NCI-H2081 treated with DMSO at 0.1 percent for 48 hours (cell line): ENCODE results near the gene CUL2.
"Not testable (repeated sequence)": the region's sequence is repeated elsewhere in the genome, so short reads cannot be mapped to it uniquely, and the experiment has no call there.

Experiments used
- DNase-seq: peaks from one replicate; lab custom pipeline; 2025; lab: John Stamatoyannopoulos, UW

Gene CUL2

GRCh38 chr10:35079763-35080162, 10.4 kb downstream of the CUL2 start:
- no peak for DNase-seq

- no peak for DNase-seq
These were observed 10.9 kb downstream of the CUL2 start for GRCh38 chr10:35079265-35079664.

GRCh38 chr10:35075228-35075627, 14.9 kb downstream of the CUL2 start:
- no peak for DNase-seq

GRCh38 chr10:35074266-35074665, 15.9 kb downstream of the CUL2 start:
- no peak for DNase-seq

- no peak for DNase-seq
These were observed 19.6 kb downstream of the CUL2 start for GRCh38 chr10:35070521-35070920.

- DNase-seq = no peak
These were observed 26.2 kb downstream of the CUL2 start for GRCh38 chr10:35063837-35064454.

- DNase-seq = no peak
These were observed 30.7 kb downstream of the CUL2 start for GRCh38 chr10:35059481-35059880.

- no peak for DNase-seq
These were observed 31.5 kb downstream of the CUL2 start for GRCh38 chr10:35058686-35059085.

- DNase-seq = no peak
These were observed 32.0 kb downstream of the CUL2 start for GRCh38 chr10:35058134-35058533.

- no peak for DNase-seq
These were observed 33.5 kb downstream of the CUL2 start for GRCh38 chr10:35056686-35057085.

GRCh38 chr10:35056133-35056532, 34.0 kb downstream of the CUL2 start:
- DNase-seq = no peak

GRCh38 chr10:35050568-35050967, 39.6 kb downstream of the CUL2 start:
- DNase-seq = no peak

GRCh38 chr10:35046074-35046473, 44.1 kb downstream of the CUL2 start:
- no peak for DNase-seq

GRCh38 chr10:35045275-35045674, 44.9 kb downstream of the CUL2 start:
- not testable (repeated sequence) for DNase-seq

GRCh38 chr10:35043796-35044344, 46.3 kb downstream of the CUL2 start:
- no peak for DNase-seq

GRCh38 chr10:35042783-35043182, 47.4 kb downstream of the CUL2 start:
- no peak for DNase-seq

- DNase-seq = no peak
These were observed 48.6 kb downstream of the CUL2 start for GRCh38 chr10:35041502-35041879.

GRCh38 chr10:35040760-35041501, 49.2 kb downstream of the CUL2 start:
- no peak for DNase-seq

GRCh38 chr10:35037104-35037503, 53.0 kb downstream of the CUL2 start:
- no peak for DNase-seq

GRCh38 chr10:35035606-35036005, 54.5 kb downstream of the CUL2 start:
- DNase-seq = no peak

GRCh38 chr10:35027567-35027966, 62.6 kb downstream of the CUL2 start:
- DNase-seq = no peak

- DNase-seq = no peak
These were observed 64.2 kb downstream of the CUL2 start for GRCh38 chr10:35025916-35026315.

- DNase-seq = no peak
These were observed 69.7 kb downstream of the CUL2 start for GRCh38 chr10:35020481-35020880.
